Measurements from ENCODE around the gene SZT2.
A peak's percentile ranks its signal among the peaks of the same experiment; 100 is the strongest.
"Not testable (repeated sequence)": the region's sequence is repeated elsewhere in the genome, so short reads cannot be mapped to it uniquely, and the experiment has no call there.

The SZT2 gene

DNA sequence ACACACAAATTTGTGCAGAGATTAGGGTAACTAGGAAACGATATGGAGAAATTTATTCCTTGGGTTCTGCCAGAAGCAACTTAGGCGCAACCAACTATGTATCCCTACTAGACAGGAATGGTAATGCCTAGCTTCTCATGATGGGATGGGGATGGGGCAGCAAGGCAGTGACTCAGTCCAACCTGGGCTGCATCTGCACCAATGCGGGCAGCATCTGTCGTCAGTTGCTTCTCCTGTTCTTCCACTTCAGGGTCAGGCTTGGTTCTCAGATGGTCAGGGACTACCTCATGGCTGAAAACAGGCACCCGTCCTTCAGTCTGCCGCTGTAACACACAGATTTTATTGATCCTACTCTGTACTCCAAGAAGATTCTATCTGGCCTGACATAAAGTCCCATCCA lies 3.0 kb upstream of the SZT2 start:
- H3K27me3 ChIP-seq (ENCODE audit: control insufficient read depth in 2 of 2, insufficient read depth in 2 of 2, low read length in 2 of 2), result no peaks in the 10 kb centered on the region
- no peak overlapping the region for H3K4me3 ChIP-seq (ENCODE audit: low read length in 2 of 2)
- H3K9ac ChIP-seq (ENCODE audit: low read depth in 1 of 2, low read length in 2 of 2), result no peak overlapping the region
- no peak overlapping the region for H3K27ac ChIP-seq (ENCODE audit: low read depth in 2 of 2, low read length in 2 of 2)
- peaks cover 57 to 62% of the 10 kb centered on the region in 2 donors for H3K36me3 ChIP-seq (ENCODE audit: control insufficient read depth in 2 of 2, insufficient read depth in 2 of 2, low read length in 2 of 2)
- H3K9me3 ChIP-seq (ENCODE audit: control insufficient read depth in 2 of 2, low read length in 2 of 2), result no peaks in the 10 kb centered on the region
- H3K4me1 ChIP-seq (ENCODE audit: control insufficient read depth in 2 of 2, insufficient read depth in 2 of 2, low read length in 2 of 2), result peaks cover 19 to 22% of the 10 kb centered on the region in 2 donors

DNA sequence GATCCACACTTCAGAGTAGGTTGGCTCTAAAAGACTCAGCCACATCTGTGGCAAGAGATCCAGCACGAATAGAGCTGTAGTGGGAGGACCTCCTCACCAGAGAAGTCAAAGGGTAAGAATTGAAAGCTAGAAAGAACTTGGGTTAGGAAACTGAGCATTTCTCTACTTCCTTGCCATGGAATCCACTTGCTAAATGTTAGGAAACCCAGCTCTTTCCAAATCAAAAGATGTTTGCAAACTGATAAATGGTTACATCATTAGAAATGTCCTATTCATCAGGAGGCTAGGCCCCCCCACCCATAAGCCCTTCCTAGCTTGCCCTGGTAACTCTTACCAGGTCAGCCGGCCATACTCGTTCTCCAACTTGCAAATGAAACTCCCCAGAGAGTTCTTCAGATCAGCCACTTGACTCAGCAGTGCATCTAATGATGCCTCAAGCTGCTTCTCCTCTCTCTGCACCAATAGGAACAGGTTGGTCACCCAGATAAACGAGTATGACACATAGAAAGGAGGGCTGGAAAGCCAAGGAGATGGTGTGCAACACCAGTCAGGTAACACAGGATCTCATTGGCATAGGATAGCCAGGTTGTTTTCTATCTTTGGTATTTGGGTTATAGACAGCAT lies 1.6 kb upstream of the SZT2 start:
- peak overlapping the region in 1 of 2 donors; percentile 87 for H3K4me3 ChIP-seq (ENCODE audit: low read length in 2 of 2)
- peaks cover 43 to 48% of the 10 kb centered on the region in 2 donors for H3K36me3 ChIP-seq (ENCODE audit: control insufficient read depth in 2 of 2, insufficient read depth in 2 of 2, low read length in 2 of 2)
- H3K9ac ChIP-seq (ENCODE audit: low read depth in 1 of 2, low read length in 2 of 2), result no peak overlapping the region
- no peaks in the 10 kb centered on the region for H3K9me3 ChIP-seq (ENCODE audit: control insufficient read depth in 2 of 2, low read length in 2 of 2)
- H3K4me1 ChIP-seq (ENCODE audit: control insufficient read depth in 2 of 2, insufficient read depth in 2 of 2, low read length in 2 of 2), result peaks cover 19 to 22% of the 10 kb centered on the region in 2 donors
- no peaks in the 10 kb centered on the region for H3K27me3 ChIP-seq (ENCODE audit: control insufficient read depth in 2 of 2, insufficient read depth in 2 of 2, low read length in 2 of 2)
- no peak overlapping the region for H3K27ac ChIP-seq (ENCODE audit: low read depth in 2 of 2, low read length in 2 of 2)

DNA sequence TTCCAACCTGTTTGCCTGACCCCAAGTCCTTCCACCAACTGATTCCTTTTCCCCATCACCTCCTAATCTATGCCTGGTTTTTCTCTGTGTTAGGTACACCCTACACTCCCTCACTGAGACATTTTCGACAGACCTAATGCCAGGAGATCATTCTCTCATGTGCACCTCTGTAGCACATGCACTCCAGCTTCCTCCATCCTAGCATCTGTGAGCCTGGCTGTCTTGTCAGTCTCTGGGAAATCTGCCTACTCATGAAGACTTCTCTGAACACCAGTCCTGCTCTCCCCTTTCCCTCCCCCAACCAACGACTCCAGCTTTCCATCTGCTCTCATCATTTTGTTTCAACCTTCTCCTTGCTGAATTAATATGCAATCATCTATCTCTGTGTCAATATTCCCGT lies 1.1 kb upstream of the SZT2 start:
- Histone ChIP-seq H3K4me3 (ENCODE audit: low read length in 2 of 2) (peak overlapping the region; percentile 72 to 87), H3K36me3 (ENCODE audit: control insufficient read depth in 2 of 2, insufficient read depth in 2 of 2, low read length in 2 of 2) (peaks cover 38 to 44% of the 10 kb centered on the region in 2 donors), H3K4me1 (ENCODE audit: control insufficient read depth in 2 of 2, insufficient read depth in 2 of 2, low read length in 2 of 2) (peaks cover 19 to 22% of the 10 kb centered on the region in 2 donors), H3K27me3 (ENCODE audit: control insufficient read depth in 2 of 2, insufficient read depth in 2 of 2, low read length in 2 of 2) (no peaks in the 10 kb centered on the region), H3K9me3 (ENCODE audit: control insufficient read depth in 2 of 2, low read length in 2 of 2) (no peaks in the 10 kb centered on the region), H3K27ac (ENCODE audit: low read depth in 2 of 2, low read length in 2 of 2) (no peak overlapping the region), H3K9ac (ENCODE audit: low read depth in 1 of 2, low read length in 2 of 2) (peak overlapping the region; percentile 78 to 94)

DNA sequence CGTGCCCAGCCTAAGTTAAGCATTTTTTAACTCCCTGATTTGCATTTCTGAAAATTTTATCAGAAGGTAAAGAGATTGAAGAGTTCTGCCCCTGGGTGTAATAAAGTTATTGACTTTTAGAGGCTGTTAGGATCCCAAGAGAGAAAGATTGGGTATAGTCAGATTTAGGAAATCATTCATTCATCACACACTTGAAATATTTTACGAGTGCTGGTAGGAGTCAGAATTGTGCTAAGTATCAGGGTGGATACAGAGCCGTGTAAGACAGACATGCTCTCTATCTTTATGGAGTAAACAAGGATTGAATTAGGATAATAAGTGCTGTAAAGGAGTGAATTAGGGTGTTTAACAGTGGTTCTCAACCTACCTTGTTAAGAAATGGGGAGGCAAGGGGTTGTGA lies 3.0 kb downstream of the SZT2 start:
- Histone ChIP-seq H3K9me3 (ENCODE audit: control insufficient read depth in 2 of 2, low read length in 2 of 2) (no peaks in the 10 kb centered on the region), H3K9ac (ENCODE audit: low read depth in 1 of 2, low read length in 2 of 2) (no peak overlapping the region), H3K36me3 (ENCODE audit: control insufficient read depth in 2 of 2, insufficient read depth in 2 of 2, low read length in 2 of 2) (peaks cover 0 to 19% of the 10 kb centered on the region in 2 donors), H3K4me1 (ENCODE audit: control insufficient read depth in 2 of 2, insufficient read depth in 2 of 2, low read length in 2 of 2) (peaks cover 22 to 28% of the 10 kb centered on the region in 2 donors), H3K27ac (ENCODE audit: low read depth in 2 of 2, low read length in 2 of 2) (no peak overlapping the region), H3K4me3 (ENCODE audit: low read length in 2 of 2) (no peak overlapping the region), H3K27me3 (ENCODE audit: control insufficient read depth in 2 of 2, insufficient read depth in 2 of 2, low read length in 2 of 2) (no peaks in the 10 kb centered on the region)

DNA sequence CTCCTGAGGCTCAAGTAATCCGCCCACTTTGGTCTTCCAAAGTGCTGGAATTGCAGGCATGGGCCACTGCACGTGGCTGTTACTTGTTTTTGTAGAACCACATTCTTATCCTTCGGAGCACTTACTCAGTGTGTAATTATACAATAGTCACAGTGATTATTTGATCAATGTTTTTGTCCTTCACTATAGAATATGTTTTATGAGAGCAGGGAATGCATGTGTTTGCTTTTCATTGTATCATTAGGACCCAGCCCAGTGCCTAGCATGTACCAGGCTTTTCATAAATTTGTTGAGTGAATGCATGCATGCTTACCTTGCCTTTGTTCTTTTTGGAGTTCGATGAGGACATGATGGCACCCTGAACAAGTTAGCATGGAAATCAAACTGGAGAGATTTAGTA lies 5.8 kb downstream of the SZT2 start:
- no peak overlapping the region for H3K9ac ChIP-seq (ENCODE audit: low read depth in 1 of 2, low read length in 2 of 2)
- H3K4me3 ChIP-seq (ENCODE audit: low read length in 2 of 2), result no peak overlapping the region
- no peaks in the 10 kb centered on the region for H3K9me3 ChIP-seq (ENCODE audit: control insufficient read depth in 2 of 2, low read length in 2 of 2)
- peaks cover 0 to 16% of the 10 kb centered on the region in 2 donors for H3K36me3 ChIP-seq (ENCODE audit: control insufficient read depth in 2 of 2, insufficient read depth in 2 of 2, low read length in 2 of 2)
- peaks cover 5 to 14% of the 10 kb centered on the region in 2 donors for H3K4me1 ChIP-seq (ENCODE audit: control insufficient read depth in 2 of 2, insufficient read depth in 2 of 2, low read length in 2 of 2)
- no peak overlapping the region for H3K27ac ChIP-seq (ENCODE audit: low read depth in 2 of 2, low read length in 2 of 2)
- H3K27me3 ChIP-seq (ENCODE audit: control insufficient read depth in 2 of 2, insufficient read depth in 2 of 2, low read length in 2 of 2), result no peaks in the 10 kb centered on the region

DNA sequence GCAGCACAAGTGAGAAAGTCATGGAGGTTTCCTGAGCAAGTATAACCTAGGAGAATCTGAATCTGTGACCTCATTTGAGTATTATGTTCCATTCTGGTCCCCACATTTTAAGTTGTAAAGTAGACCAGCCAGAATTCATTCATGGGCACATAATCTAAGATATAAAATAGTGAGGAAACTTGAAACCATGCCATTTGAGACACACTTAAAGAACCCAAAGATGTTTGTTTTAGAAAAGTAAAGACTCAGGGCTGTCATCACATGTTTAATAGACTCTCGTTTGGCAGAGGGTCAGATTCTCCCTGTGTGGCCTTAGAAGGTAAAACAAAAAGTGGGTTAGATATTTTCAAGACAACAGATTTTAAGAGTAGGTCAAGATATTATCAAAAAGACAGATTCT lies 6.4 kb downstream of the SZT2 start:
- Histone ChIP-seq H3K36me3 (ENCODE audit: control insufficient read depth in 2 of 2, insufficient read depth in 2 of 2, low read length in 2 of 2) (peaks cover 0 to 16% of the 10 kb centered on the region in 2 donors), H3K27ac (ENCODE audit: low read depth in 2 of 2, low read length in 2 of 2) (no peak overlapping the region), H3K4me3 (ENCODE audit: low read length in 2 of 2) (no peak overlapping the region), H3K9me3 (ENCODE audit: control insufficient read depth in 2 of 2, low read length in 2 of 2) (no peaks in the 10 kb centered on the region), H3K9ac (ENCODE audit: low read depth in 1 of 2, low read length in 2 of 2) (no peak overlapping the region), H3K27me3 (ENCODE audit: control insufficient read depth in 2 of 2, insufficient read depth in 2 of 2, low read length in 2 of 2) (no peaks in the 10 kb centered on the region), H3K4me1 (ENCODE audit: control insufficient read depth in 2 of 2, insufficient read depth in 2 of 2, low read length in 2 of 2) (peaks cover under 1 to 10% of the 10 kb centered on the region in 2 donors)

DNA sequence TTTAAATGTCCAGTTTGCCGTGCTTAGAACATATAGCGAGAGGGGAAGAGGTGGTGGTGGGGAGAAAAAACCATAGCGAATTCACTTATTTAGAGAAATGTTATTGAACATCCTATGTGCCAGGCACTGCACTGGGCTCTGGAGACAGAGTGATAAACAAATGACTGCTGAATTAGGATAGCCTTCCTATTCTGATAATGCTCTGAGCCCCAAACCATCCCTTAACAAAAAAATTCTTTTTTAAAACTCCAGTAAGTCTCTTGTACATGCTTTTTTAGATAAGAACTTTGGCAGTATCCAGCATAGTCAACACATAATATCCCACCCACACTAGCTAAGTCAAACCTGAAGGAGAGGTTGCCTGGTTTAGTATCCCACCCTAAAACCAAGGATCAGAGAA lies 8.5 kb downstream of the SZT2 start:
- H3K4me1 ChIP-seq (ENCODE audit: control insufficient read depth in 2 of 2, insufficient read depth in 2 of 2, low read length in 2 of 2), result peaks cover 0 to 10% of the 10 kb centered on the region in 2 donors
- H3K4me3 ChIP-seq (ENCODE audit: low read length in 2 of 2), result no peak overlapping the region
- H3K36me3 ChIP-seq (ENCODE audit: control insufficient read depth in 2 of 2, insufficient read depth in 2 of 2, low read length in 2 of 2), result peaks cover 2 to 18% of the 10 kb centered on the region in 2 donors
- H3K27ac ChIP-seq (ENCODE audit: low read depth in 2 of 2, low read length in 2 of 2), result no peak overlapping the region
- no peak overlapping the region for H3K9ac ChIP-seq (ENCODE audit: low read depth in 1 of 2, low read length in 2 of 2)
- H3K27me3 ChIP-seq (ENCODE audit: control insufficient read depth in 2 of 2, insufficient read depth in 2 of 2, low read length in 2 of 2), result no peaks in the 10 kb centered on the region
- H3K9me3 ChIP-seq (ENCODE audit: control insufficient read depth in 2 of 2, low read length in 2 of 2), result no peaks in the 10 kb centered on the region

DNA sequence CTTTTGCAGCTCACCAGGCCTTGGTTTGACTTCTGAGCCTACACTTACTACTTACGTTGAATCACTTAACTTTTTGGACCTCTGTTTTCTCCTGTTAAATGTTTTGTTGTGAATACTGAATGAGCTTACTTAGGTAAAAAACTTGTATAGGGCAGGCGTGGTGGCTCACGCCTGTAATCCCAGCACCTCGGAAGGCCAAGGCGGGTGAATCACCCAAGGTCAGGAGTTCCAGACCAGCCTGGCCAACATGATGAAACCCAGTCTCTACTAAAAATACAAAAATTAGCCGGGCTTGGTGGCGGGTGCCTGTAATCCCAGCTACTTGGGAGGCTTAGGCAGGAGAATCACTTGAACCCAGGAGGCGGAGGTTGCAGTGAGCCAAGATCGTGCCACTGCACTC lies 10.7 kb downstream of the SZT2 start:
- H3K27ac ChIP-seq (ENCODE audit: low read depth in 2 of 2, low read length in 2 of 2); H3K4me1 ChIP-seq (ENCODE audit: control insufficient read depth in 2 of 2, insufficient read depth in 2 of 2, low read length in 2 of 2); H3K9ac ChIP-seq (ENCODE audit: low read depth in 1 of 2, low read length in 2 of 2); H3K27me3 ChIP-seq (ENCODE audit: control insufficient read depth in 2 of 2, insufficient read depth in 2 of 2, low read length in 2 of 2); H3K9me3 ChIP-seq (ENCODE audit: control insufficient read depth in 2 of 2, low read length in 2 of 2); H3K4me3 ChIP-seq (ENCODE audit: low read length in 2 of 2): not testable (repeated sequence)
- peaks cover 17 to 33% of the 10 kb centered on the region in 2 donors for H3K36me3 ChIP-seq (ENCODE audit: control insufficient read depth in 2 of 2, insufficient read depth in 2 of 2, low read length in 2 of 2)

DNA sequence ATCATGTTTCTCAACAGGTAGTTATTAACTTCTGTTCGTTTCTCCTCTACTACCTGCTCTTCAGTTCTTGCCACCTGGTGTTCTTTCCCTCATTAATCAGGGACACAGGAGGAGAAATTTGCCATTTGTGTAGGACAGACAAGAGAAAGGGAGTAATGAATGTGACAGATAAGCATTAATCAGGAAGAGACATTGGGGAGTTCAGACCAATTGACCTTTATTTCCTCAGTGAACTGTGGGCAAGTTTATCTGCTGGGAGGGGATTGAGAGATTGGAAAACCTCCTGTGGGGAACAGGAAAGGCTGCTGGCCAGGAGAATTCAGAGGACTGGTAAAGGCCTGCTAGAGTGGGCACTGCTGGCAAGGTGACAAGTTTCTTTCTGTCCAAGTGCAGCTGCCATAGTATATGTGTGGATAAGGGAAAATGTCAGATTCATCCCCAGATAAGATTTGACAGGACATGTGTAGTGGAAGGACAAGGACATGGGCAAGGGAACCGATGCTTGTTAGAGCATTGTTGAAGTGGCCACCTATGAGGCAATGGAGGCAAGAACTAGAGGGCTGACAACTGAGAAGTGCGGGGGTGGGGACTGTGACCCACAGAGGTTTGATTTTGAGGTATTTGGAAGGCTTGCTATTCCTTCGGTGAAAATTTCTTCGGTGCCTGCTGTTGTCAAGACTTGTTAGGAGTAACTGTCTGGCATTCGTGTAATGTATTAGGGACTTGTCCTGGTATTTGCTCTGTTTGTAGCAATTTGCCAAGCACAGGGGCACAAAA lies 12.6 kb downstream of the SZT2 start:
- Histone ChIP-seq H3K4me1 (ENCODE audit: control insufficient read depth in 2 of 2, insufficient read depth in 2 of 2, low read length in 2 of 2) (peaks cover 5 to 8% of the 10 kb centered on the region in 2 donors), H3K36me3 (ENCODE audit: control insufficient read depth in 2 of 2, insufficient read depth in 2 of 2, low read length in 2 of 2) (peaks cover 24 to 29% of the 10 kb centered on the region in 2 donors), H3K9me3 (ENCODE audit: control insufficient read depth in 2 of 2, low read length in 2 of 2) (no peaks in the 10 kb centered on the region), H3K9ac (ENCODE audit: low read depth in 1 of 2, low read length in 2 of 2) (no peak overlapping the region), H3K27me3 (ENCODE audit: control insufficient read depth in 2 of 2, insufficient read depth in 2 of 2, low read length in 2 of 2) (no peaks in the 10 kb centered on the region), H3K27ac (ENCODE audit: low read depth in 2 of 2, low read length in 2 of 2) (no peak overlapping the region), H3K4me3 (ENCODE audit: low read length in 2 of 2) (no peak overlapping the region)

DNA sequence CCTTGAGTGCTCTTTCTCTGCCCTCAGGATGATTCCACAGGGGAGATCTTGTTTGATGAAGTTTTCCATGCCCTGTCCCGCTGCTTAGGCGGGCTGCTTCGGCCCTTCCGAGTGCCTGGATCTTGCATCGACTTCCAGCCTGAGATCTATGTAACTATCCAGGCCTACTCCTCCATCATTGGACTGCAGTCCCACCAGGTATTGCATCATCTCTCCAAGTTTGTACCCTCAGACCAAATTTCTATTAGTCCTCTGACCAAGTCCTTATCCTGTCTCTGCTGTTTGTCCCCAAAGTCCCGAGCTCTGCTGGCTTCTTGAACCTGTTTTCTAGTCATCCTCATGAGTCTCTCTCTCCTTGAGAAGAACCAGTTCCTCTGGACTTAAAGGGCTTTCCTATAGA lies 14.7 kb downstream of the SZT2 start:
- Histone ChIP-seq H3K4me3 (ENCODE audit: low read length in 2 of 2) (no peak overlapping the region), H3K27me3 (ENCODE audit: control insufficient read depth in 2 of 2, insufficient read depth in 2 of 2, low read length in 2 of 2) (no peaks in the 10 kb centered on the region), H3K36me3 (ENCODE audit: control insufficient read depth in 2 of 2, insufficient read depth in 2 of 2, low read length in 2 of 2) (peaks cover 32 to 43% of the 10 kb centered on the region in 2 donors), H3K4me1 (ENCODE audit: control insufficient read depth in 2 of 2, insufficient read depth in 2 of 2, low read length in 2 of 2) (peaks cover 5 to 8% of the 10 kb centered on the region in 2 donors), H3K27ac (ENCODE audit: low read depth in 2 of 2, low read length in 2 of 2) (no peak overlapping the region), H3K9ac (ENCODE audit: low read depth in 1 of 2, low read length in 2 of 2) (no peak overlapping the region), H3K9me3 (ENCODE audit: control insufficient read depth in 2 of 2, low read length in 2 of 2) (no peaks in the 10 kb centered on the region)

All from mucosa of rectum (tissue), 2 donors.